Measurements from ENCODE around the gene SPATA31E1. TPM values are rescaled to one million over a fixed set of nuclear protein-coding genes. Genes with fewer than 3 reads are reported as not detected.

SPATA31E1 gene
- total RNA-seq, 1 experiment from 2014 or later: 0.04 TPM

- Mint-ChIP-seq H3K36me3 (peaks cover 3% of the 10 kb centered on the region), H3K27me3 (ENCODE audit: low read depth) (peaks cover 13% of the 10 kb centered on the region), H3K9me3 (peaks cover 20% of the 10 kb centered on the region), H3K27ac (no peak overlapping the region), H3K4me1 (peaks cover 53% of the 10 kb centered on the region), H3K4me3 (no peak overlapping the region)
- ATAC-seq: no peak
- DNase-seq (ENCODE audit: low spot score): no peak
- ChIA-PET POLR2A (no interaction called here), CTCF (interaction anchor here (0.8 kb wide), 1 partner anchor 16 kb away, joined by 3 read pairs; no protein-coding TSS in a partner anchor)
- TF ChIP-seq EMX1 (CRISPR knock-in tag; IDR thresholded peaks at IDR 0.05) (no peak), OVOL2 (CRISPR knock-in tag; IDR thresholded peaks at IDR 0.05; ENCODE audit: borderline replicate concordance) (no peak), FOXP1 (CRISPR knock-in tag; IDR thresholded peaks at IDR 0.05; ENCODE audit: borderline replicate concordance) (no peak), ZNF263 (CRISPR knock-in tag; IDR thresholded peaks at IDR 0.05; ENCODE audit: low read depth) (no peak), STAT6 (CRISPR knock-in tag; conservative IDR thresholded peaks at IDR 0.05; ENCODE audit: low read depth) (no peak), ZNF396 (CRISPR knock-in tag; IDR thresholded peaks at IDR 0.05; ENCODE audit: borderline replicate concordance) (no peak)
Observed at GRCh38 chr9:87878989-87879511, 3.6 kb upstream of the SPATA31E1 start.

- POLR2A ChIA-PET: interaction anchor here (0.5 to 0.6 kb wide), 2 partner anchors 141 to 435 kb away, joined by 4 to 8 read pairs; no protein-coding TSS in a partner anchor
- CTCF ChIA-PET: interaction anchor here (0.8 kb wide), 1 partner anchor 15 kb away, joined by 3 read pairs; no protein-coding TSS in a partner anchor
- Mint-ChIP-seq H3K36me3 (peaks cover 3% of the 10 kb centered on the region), H3K27me3 (ENCODE audit: low read depth) (peaks cover 13% of the 10 kb centered on the region), H3K27ac (no peak overlapping the region), H3K9me3 (peaks cover 20% of the 10 kb centered on the region), H3K4me1 (peaks cover 43% of the 10 kb centered on the region), H3K4me3 (no peak overlapping the region)
- TF ChIP-seq ZBTB43 (CRISPR knock-in tag; IDR thresholded peaks at IDR 0.05): no peak
- TF ChIP-seq TEAD4 (CRISPR knock-in tag; IDR thresholded peaks at IDR 0.05): no peak
- TF ChIP-seq GABPB1 (CRISPR knock-in tag; IDR thresholded peaks at IDR 0.05): no peak
- TF ChIP-seq ZSCAN18 (CRISPR knock-in tag; IDR thresholded peaks at IDR 0.05): no peak
- no peak for TF ChIP-seq TP53 (CRISPR knock-in tag; IDR thresholded peaks at IDR 0.05)
- TF ChIP-seq ZBTB21 (CRISPR knock-in tag; IDR thresholded peaks at IDR 0.05; ENCODE audit: borderline replicate concordance): no peak
- TF ChIP-seq SOX15 (CRISPR knock-in tag; IDR thresholded peaks at IDR 0.05): no peak
- no peak for TF ChIP-seq ZNF138 (CRISPR knock-in tag; conservative IDR thresholded peaks at IDR 0.05)
- no peak for TF ChIP-seq E2F5 (CRISPR knock-in tag; IDR thresholded peaks at IDR 0.05)
- TF ChIP-seq EMX1 (CRISPR knock-in tag; IDR thresholded peaks at IDR 0.05): no peak
- TF ChIP-seq USF1 (CRISPR knock-in tag; IDR thresholded peaks at IDR 0.05): no peak
- no peak for TF ChIP-seq ZNF425 (CRISPR knock-in tag; conservative IDR thresholded peaks at IDR 0.05)
- no peak for TF ChIP-seq HMGA2 (CRISPR knock-in tag; IDR thresholded peaks at IDR 0.05)
- no peak for ATAC-seq
- no peak for DNase-seq (ENCODE audit: low spot score)
Observed at GRCh38 chr9:87880116-87880515, 2.6 kb upstream of the SPATA31E1 start.

All from WTC11 (cell line).